DOHH2 (cell line): ENCODE measurements around the gene SIMC1.
"Not testable (repeated sequence)": the region's sequence is repeated elsewhere in the genome, so short reads cannot be mapped to it uniquely, and the experiment has no call there.

Experiments used
- CTCF ChIP-seq: fragments of 200-600 bp; sonication (generic); IDR thresholded peaks from one replicate; pipeline ENCODE4 v1.5.1; 2014; ENCODE audit warnings: antibody characterized with exemption, mild to moderate bottlenecking, low read depth, low read length; ENCODE audit not compliant: poor library complexity, severe bottlenecking
- EZH2phosphoT487 ChIP-seq: fragments of 200-600 bp; sonication (generic); IDR thresholded peaks from 2 replicates; pipeline ENCODE4 v1.6.1; 2017; ENCODE audit warnings: borderline replicate concordance, mild to moderate bottlenecking, antibody characterized with exemption, low read length, moderate library complexity, mixed read lengths

DNA sequence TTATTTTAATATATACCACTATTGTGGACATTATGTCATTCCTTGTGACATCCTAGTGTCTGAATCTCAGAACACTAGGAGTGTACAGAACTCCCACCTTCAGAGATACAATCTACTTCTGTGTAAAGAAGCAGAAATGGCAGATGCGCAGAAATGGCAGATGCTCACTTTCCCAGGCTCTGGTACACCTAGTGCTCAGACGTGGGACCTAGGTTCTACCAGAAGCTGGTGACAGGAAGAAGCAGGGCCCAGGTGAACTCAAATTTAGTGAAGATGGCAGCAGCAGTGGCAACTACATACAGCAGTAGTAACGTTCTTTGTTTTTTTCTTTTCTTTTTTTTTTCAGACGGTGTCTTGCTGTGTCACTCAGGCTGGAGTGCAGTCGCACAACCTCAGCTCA lies 22.5 kb downstream of the SIMC1 start:
- not testable (repeated sequence) for TF ChIP-seq CTCF, EZH2phosphoT487
